Liver (tissue), 3 donors: Measurements from ENCODE around the gene MCF2L.

Source experiments
- CTCF ChIP-seq: fragments of 150-350 bp; IDR thresholded peaks from 2 replicates; pipeline ENCODE4 v1.5.1; 2017; ENCODE audit warnings: improper control_type of control experiment, low read depth, low read length; ENCODE audit not compliant: missing input control
- GABPA ChIP-seq, 2 donors: IDR thresholded peaks in 1 of 2; conservative IDR thresholded peaks in 1 of 2; 2 replicates each; pipeline ENCODE4 v1.6.1; 2016; ENCODE audit warnings: antibody characterized with exemption in 2 of 2, mild to moderate bottlenecking in 1 of 2, moderate library complexity in 1 of 2
- HNF4A ChIP-seq, 2 donors: conservative IDR thresholded peaks; 2 replicates each; pipeline ENCODE4 v1.6.1; 2016; ENCODE audit warnings: antibody characterized with exemption in 2 of 2, mild to moderate bottlenecking in 2 of 2
- RAD21 ChIP-seq, 2 donors: IDR thresholded peaks; 2 replicates each; pipeline ENCODE4 v1.6.1; 2016; ENCODE audit warnings: antibody characterized with exemption in 2 of 2, mild to moderate bottlenecking in 2 of 2
- YY1 ChIP-seq: IDR thresholded peaks from 2 replicates; pipeline ENCODE4 v1.6.1; 2016; ENCODE audit warnings: antibody characterized with exemption, mild to moderate bottlenecking
- TF ChIP-seq, protein P1 (sequence below): IDR thresholded peaks from 2 replicates; pipeline ENCODE4 v1.6.1; 2016; ENCODE audit warnings: antibody characterized with exemption, mild to moderate bottlenecking
- TF ChIP-seq, protein P2 (sequence below): IDR thresholded peaks from 2 replicates; pipeline ENCODE4 v1.6.1; 2016; ENCODE audit warnings: antibody characterized with exemption
- donor health status: healthy.
- donor health status: healthy.

- TF ChIP-seq GABPA (IDR thresholded peaks at IDR 0.05 in 1 of 2, conservative IDR thresholded peaks at IDR 0.05 in 1 of 2) (no peak), CTCF (no peak), HNF4A (conservative IDR thresholded peaks at IDR 0.05) (no peak), RAD21 (IDR thresholded peaks at IDR 0.05) (no peak), YY1 (no peak)
- TF ChIP-seq, protein P1, sequence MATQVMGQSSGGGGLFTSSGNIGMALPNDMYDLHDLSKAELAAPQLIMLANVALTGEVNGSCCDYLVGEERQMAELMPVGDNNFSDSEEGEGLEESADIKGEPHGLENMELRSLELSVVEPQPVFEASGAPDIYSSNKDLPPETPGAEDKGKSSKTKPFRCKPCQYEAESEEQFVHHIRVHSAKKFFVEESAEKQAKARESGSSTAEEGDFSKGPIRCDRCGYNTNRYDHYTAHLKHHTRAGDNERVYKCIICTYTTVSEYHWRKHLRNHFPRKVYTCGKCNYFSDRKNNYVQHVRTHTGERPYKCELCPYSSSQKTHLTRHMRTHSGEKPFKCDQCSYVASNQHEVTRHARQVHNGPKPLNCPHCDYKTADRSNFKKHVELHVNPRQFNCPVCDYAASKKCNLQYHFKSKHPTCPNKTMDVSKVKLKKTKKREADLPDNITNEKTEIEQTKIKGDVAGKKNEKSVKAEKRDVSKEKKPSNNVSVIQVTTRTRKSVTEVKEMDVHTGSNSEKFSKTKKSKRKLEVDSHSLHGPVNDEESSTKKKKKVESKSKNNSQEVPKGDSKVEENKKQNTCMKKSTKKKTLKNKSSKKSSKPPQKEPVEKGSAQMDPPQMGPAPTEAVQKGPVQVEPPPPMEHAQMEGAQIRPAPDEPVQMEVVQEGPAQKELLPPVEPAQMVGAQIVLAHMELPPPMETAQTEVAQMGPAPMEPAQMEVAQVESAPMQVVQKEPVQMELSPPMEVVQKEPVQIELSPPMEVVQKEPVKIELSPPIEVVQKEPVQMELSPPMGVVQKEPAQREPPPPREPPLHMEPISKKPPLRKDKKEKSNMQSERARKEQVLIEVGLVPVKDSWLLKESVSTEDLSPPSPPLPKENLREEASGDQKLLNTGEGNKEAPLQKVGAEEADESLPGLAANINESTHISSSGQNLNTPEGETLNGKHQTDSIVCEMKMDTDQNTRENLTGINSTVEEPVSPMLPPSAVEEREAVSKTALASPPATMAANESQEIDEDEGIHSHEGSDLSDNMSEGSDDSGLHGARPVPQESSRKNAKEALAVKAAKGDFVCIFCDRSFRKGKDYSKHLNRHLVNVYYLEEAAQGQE, result no peak
- TF ChIP-seq, protein P2, sequence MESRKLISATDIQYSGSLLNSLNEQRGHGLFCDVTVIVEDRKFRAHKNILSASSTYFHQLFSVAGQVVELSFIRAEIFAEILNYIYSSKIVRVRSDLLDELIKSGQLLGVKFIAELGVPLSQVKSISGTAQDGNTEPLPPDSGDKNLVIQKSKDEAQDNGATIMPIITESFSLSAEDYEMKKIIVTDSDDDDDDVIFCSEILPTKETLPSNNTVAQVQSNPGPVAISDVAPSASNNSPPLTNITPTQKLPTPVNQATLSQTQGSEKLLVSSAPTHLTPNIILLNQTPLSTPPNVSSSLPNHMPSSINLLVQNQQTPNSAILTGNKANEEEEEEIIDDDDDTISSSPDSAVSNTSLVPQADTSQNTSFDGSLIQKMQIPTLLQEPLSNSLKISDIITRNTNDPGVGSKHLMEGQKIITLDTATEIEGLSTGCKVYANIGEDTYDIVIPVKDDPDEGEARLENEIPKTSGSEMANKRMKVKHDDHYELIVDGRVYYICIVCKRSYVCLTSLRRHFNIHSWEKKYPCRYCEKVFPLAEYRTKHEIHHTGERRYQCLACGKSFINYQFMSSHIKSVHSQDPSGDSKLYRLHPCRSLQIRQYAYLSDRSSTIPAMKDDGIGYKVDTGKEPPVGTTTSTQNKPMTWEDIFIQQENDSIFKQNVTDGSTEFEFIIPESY, result no peak
Observed at GRCh38 chr13:113066142-113066455, 97.1 kb downstream of the MCF2L start.
